WTC11 (cell line): ENCODE measurements around the gene DGCR8. TPM values are rescaled to one million over a fixed set of nuclear protein-coding genes. Genes with fewer than 3 reads are reported as not detected.

Source experiments
- AFF4 ChIP-seq: sonication (generic); formaldehyde crosslinking; IDR thresholded peaks from 2 replicates; pipeline ENCODE4 v1.8.1; 2023; ENCODE audit warnings: mild to moderate bottlenecking, missing genetic modification reagents, borderline replicate concordance
- AR ChIP-seq: fragments of 250-450 bp; sonication (Bioruptor Pico); IDR thresholded peaks from 2 replicates; pipeline ENCODE4 v1.9.0; 2021; ENCODE audit warnings: mild to moderate bottlenecking
- ARID4B ChIP-seq: sonication (generic); formaldehyde crosslinking; IDR thresholded peaks from 2 replicates; pipeline ENCODE4 v1.8.0; 2023; ENCODE audit warnings: missing genetic modification reagents, mild to moderate bottlenecking, borderline replicate concordance
- ATF6 ChIP-seq: sonication (generic); formaldehyde crosslinking; IDR thresholded peaks from 2 replicates; pipeline ENCODE4 v1.8.1; 2023; ENCODE audit warnings: mild to moderate bottlenecking, missing genetic modification reagents
- CREB1 ChIP-seq: sonication (generic); formaldehyde crosslinking; IDR thresholded peaks from 2 replicates; pipeline ENCODE4 v1.8.0; 2023; ENCODE audit warnings: mild to moderate bottlenecking, missing genetic modification reagents
- CREM ChIP-seq: sonication (generic); formaldehyde crosslinking; IDR thresholded peaks from 2 replicates; pipeline ENCODE4 v1.8.1; 2022; ENCODE audit warnings: mild to moderate bottlenecking, missing genetic modification reagents, moderate library complexity
- E2F5 ChIP-seq: sonication (generic); formaldehyde crosslinking; IDR thresholded peaks from 2 replicates; pipeline ENCODE4 v1.8.1; 2022; ENCODE audit warnings: mild to moderate bottlenecking, moderate library complexity, missing genetic modification reagents
- FOXP4 ChIP-seq: sonication (generic); formaldehyde crosslinking; IDR thresholded peaks from 2 replicates; pipeline ENCODE4 v1.8.0; 2022; ENCODE audit warnings: mild to moderate bottlenecking, missing genetic modification reagents
- JUN ChIP-seq: sonication (generic); formaldehyde crosslinking; IDR thresholded peaks from 2 replicates; pipeline ENCODE4 v1.8.0; 2023; ENCODE audit warnings: mild to moderate bottlenecking, missing genetic modification reagents
- KAT7 ChIP-seq: sonication (generic); formaldehyde crosslinking; IDR thresholded peaks from 2 replicates; pipeline ENCODE4 v1.8.1; 2023; ENCODE audit warnings: missing genetic modification reagents, mild to moderate bottlenecking, borderline replicate concordance
- MLX ChIP-seq: sonication (generic); formaldehyde crosslinking; IDR thresholded peaks from 2 replicates; pipeline ENCODE4 v1.8.1; 2023; ENCODE audit warnings: mild to moderate bottlenecking, missing genetic modification reagents, moderate library complexity
- NR3C1 ChIP-seq: sonication (generic); formaldehyde crosslinking; conservative IDR thresholded peaks from 2 replicates; pipeline ENCODE4 v1.8.1; 2023; ENCODE audit warnings: low read depth, mild to moderate bottlenecking, missing genetic modification reagents
- PREB ChIP-seq: sonication (generic); formaldehyde crosslinking; IDR thresholded peaks from 2 replicates; pipeline ENCODE4 v1.8.1; 2022; ENCODE audit warnings: mild to moderate bottlenecking, missing genetic modification reagents, moderate library complexity, borderline replicate concordance
- RORB ChIP-seq: fragments of 250-450 bp; sonication (Bioruptor Pico); IDR thresholded peaks from 2 replicates; pipeline ENCODE4 v1.9.0; 2021; ENCODE audit warnings: mild to moderate bottlenecking
- TEAD4 ChIP-seq: sonication (generic); formaldehyde crosslinking; IDR thresholded peaks from 2 replicates; pipeline ENCODE4 v1.8.0; 2022; ENCODE audit warnings: mild to moderate bottlenecking, missing genetic modification reagents
- ZNF232 ChIP-seq: sonication (generic); formaldehyde crosslinking; IDR thresholded peaks from 2 replicates; pipeline ENCODE4 v1.8.0; 2022; ENCODE audit warnings: mild to moderate bottlenecking, missing genetic modification reagents
- ZNF423 ChIP-seq: fragments of 250-450 bp; sonication (Bioruptor Pico); IDR thresholded peaks from 2 replicates; pipeline ENCODE4 v2.1.2; 2022; ENCODE audit warnings: mild to moderate bottlenecking, moderate library complexity
- ZSCAN18 ChIP-seq: fragments of 250-450 bp; sonication (Bioruptor Pico); IDR thresholded peaks from 2 replicates; pipeline ENCODE4 v2.1.2; 2022; ENCODE audit warnings: mild to moderate bottlenecking, moderate library complexity
- total RNA-seq: library from RNA; stranded (reverse); gene quantifications from 3 replicates; pipeline ENCODE4 v1.2.3, GENCODE V29; 2021

Gene DGCR8
- total RNA-seq, 1 experiment from 2014 or later, result 55.0 TPM

GRCh38 chr22:20079745-20080444 is at the start of gene DGCR8 (continued):
- TF ChIP-seq ATF6 (CRISPR knock-in tag), result no peak
- TF ChIP-seq E2F5 (CRISPR knock-in tag), result peak; percentile 100
- no peak for TF ChIP-seq NR3C1 (CRISPR knock-in tag)
- TF ChIP-seq TEAD4, result no peak
- TF ChIP-seq ZSCAN18 (CRISPR knock-in tag), result no peak
- TF ChIP-seq RORB (CRISPR knock-in tag), result no peak
- no peak for TF ChIP-seq AR (CRISPR knock-in tag)
- TF ChIP-seq JUN (CRISPR knock-in tag), result no peak
- TF ChIP-seq ARID4B (CRISPR knock-in tag), result no peak; the same call in 1 of the 2 replicates
- 0 out of 2 replicates have a peak, but pooled peaks have one; percentile 43 for TF ChIP-seq PREB (CRISPR knock-in tag)
- peak; percentile 51; the same call in 1 of the 2 replicates for TF ChIP-seq ZNF232 (CRISPR knock-in tag)
- TF ChIP-seq ZNF423 (CRISPR knock-in tag), result no peak
- TF ChIP-seq KAT7, result 0 out of 2 replicates have a peak, but pooled peaks have one; percentile 59
- peak; percentile 91 for TF ChIP-seq FOXP4 (CRISPR knock-in tag)
- TF ChIP-seq CREB1 (CRISPR knock-in tag), result no peak
- TF ChIP-seq MLX (CRISPR knock-in tag), result no peak
- TF ChIP-seq AFF4 (CRISPR knock-in tag), result no peak
- TF ChIP-seq CREM (CRISPR knock-in tag), result peak; percentile 64
